ENCODE data around the gene CAMKK1. TPM values are rescaled to one million over a fixed set of nuclear protein-coding genes. Genes with fewer than 3 reads are reported as not detected.

The CAMKK1 gene
- total RNA-seq, 1 experiment from 2014 or later, result 1.7 TPM

DNA sequence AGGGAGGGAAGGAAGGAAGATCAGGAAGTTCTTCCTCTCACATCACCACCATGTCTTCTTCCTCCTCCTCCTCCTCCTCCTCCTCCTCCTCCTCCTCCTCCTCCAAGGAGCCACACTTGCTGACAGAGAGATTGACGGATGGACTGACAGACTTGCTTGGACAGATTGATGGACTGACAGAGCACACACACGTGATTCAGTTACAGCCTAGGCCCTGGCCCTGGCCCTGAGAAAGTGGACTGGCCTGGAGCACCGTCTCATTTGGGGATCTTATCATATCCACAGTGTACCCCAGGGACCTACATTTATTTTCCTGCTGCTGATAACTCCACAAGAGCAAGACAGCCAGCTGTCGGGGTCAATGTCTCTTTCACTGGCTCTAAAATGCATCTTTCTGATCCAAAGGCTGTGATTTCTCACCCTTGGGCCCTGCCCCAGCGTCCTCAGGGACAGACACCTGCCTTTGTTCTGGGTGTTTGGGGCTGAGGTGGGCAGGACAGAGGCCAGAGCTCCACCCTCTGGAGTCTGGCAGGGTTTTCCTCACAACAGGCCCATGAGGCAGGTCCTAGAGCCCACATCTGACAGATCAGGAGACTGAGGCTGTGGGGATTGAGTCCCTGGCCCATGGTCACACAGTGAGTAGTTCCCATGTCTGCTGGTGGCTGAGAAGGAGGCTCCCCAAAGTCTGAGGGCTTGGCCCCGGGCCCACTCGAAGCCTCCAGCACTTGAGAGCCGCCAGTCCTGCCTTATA lies 25.7 kb upstream of the CAMKK1 start:
- DNase-seq (ENCODE audit: low read depth), result no peak

DNA sequence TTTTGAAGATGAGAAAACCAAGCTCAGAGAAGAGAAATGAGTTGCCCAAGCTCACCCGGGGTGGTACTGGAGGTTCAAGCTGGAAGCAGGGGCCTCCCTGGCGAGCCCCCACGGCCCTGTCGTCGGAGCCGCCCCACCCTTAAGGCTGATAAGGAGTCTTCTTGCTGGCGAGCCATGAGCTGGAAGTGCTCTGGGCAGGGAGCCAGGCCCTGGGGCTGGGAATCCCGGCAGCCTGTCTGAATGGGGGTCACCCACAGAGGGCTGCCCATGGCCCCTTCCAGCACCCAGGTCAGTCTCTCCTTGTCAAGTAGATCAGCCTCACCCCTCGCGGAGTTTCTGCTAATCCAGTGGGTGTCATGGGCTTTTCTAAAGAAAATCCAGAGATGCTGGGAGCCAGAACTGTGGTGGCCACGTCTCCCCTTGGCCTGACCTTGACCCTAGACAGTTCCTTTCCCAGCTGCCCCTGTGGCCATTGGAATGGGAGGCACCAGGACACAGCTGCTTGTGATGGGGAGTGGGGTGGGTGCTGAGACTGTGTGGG lies 24.6 kb upstream of the CAMKK1 start:
- no peak for DNase-seq (ENCODE audit: low read depth)

DNA sequence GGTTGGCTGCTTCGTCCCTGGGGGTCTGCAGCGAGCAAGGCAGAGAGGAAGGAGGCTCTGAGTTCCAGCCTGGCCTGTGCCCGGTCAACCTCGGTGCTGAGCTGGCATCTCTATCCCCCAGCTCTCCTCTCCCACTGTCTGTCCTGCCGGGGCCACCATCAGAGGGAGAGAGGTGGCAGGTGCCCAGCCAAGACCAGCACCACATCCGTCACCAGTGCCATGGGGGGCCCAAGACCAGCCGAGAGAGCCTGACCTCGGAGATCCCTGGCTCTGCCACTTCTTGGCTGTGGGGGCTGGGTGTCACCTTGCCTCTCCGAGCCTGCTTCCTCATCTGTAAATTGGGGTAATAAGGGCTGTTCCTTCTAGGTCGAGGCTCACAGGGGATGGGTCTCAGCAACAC lies 24.0 kb upstream of the CAMKK1 start:
- DNase-seq (ENCODE audit: low read depth), result no peak

DNA sequence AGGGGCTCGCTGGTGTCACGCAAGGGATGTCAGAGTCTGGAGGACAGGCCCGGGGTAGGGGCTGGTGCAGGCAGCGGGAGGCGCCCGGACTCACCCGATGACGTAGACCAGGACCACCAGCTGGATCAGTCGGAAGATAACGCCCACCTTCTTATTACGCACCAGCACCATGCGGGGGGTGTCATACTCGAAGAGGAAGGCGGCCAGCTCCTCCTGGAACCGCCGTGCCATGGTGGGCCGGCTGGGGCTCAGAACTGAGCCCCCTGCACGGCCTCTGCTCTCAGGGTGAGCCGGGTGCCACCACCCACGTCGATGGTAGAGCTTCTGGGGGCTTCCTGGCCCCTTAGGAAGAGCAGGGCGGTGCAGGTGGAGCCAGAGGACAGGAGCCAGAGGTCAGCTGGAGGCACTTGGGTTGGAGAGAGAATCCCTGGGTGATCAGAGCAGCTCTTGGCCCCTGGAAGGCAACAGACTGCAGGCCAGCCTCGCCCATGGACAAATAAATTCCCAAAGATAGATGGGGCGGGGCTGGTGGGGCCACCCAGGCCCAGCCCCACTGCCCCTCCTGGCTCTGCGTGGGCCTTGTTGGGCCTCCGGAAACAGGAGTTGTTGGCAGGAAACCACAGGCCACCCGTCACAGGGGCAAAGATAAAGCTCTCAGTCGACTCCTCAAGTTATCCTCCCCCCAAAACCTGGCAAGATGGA lies 23.3 kb upstream of the CAMKK1 start, which contains the start of gene P2RX1:
TSS of gene P2RX1 (minus strand) at position 471 of the 702 bp plus-strand sequence. CDS start at position 231, 240 bp downstream.
- no peak for DNase-seq (ENCODE audit: low read depth)

DNA sequence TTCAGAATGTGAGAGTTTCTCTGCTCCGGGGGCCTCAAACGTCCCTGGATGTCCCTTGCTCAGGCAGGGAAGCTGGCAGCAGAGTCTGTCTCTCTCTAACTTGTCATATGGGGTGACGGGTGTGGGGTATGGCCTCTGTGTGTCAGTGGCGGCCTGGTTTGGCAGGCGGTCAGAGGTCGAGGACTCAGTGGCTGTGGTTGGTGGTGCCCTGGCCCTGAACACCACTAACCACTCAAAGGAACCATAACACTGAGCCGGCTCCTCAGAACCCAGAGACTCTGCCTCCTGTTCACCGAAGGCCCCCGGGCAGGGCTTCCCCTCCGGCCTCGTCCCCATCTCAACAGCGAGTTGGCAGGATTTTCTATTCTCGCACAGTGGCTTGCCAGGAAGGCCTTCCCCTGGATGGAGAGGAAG lies 22.7 kb upstream of the CAMKK1 start:
- no peak for DNase-seq (ENCODE audit: low read depth)

DNA sequence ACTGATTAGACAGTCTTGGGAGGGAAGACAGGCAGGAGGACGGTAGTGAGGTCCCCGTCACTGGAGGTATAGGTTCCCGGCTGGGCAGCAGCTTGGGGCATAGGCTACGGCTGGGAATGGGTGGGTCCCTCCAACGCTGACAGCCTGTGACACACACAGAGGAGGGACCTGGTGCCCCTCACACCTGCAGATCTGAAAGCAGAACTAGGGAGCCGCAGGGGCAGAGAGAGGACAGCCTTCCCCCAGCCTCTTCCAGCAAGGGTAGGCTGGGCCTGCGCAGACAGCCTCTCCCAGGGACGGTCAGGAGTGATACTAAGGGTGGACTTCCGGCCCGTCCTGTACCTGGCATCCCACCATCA lies 21.4 kb upstream of the CAMKK1 start:
- no peak for DNase-seq (ENCODE audit: low read depth)

DNA sequence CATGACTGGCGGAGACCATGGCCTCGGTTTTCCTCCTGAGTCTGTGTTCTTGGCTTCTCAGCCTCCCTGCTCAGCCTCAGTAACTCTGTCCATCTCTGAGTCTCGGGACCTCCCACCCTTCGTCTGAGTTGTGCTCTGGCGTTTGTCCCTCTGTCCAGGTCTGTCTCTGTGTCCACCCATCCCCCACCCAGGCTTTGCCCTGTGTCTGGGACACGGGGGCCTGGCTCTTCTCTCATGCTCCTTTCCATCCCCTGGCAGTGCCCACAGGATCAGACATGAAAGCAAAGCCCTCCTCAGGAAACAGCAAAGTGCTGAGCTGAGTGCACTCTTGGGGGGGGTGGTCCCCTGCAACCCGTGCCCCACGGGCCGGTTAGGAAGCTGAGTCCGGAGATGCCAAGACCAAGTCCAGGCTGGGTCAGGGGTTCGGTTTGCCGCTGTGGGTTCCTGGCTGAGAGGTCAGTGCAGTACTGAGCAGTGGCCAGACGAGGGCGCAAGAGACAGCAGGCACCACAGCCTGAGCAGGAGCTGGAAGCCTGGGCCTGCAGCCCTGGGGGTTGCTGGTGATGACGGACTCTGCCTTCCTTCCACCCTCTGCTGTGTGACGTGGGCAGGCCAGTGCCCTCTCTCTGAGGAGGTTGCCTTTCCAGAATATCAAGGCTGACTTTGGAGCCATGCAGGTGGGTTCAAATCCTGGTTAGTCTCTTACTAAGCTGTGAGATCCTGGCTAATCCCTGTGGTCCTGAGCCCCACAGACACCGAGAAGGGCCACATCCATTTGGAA lies 20.9 kb upstream of the CAMKK1 start:
- peak; percentile 60 for DNase-seq (ENCODE audit: low read depth)

DNA sequence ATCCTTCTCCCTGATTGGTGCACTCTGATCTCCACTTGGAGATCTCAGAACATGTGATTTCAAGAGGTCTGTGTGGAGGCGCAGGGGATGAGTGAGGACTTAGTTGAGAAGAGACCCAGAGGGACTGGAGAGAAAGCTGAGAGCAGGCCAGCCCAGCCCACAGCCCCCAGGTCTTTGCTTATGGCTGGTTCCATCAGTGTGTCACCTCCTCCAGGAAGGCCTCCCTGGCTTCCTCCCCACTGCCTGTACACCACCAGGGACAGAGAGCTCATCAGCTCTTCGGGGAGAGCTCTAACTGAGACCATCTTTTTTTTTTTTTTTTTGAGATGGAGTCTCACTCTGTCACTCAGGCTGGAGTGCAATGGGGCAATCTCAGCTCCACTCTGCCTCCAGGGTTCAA lies 20.0 kb upstream of the CAMKK1 start:
- DNase-seq (ENCODE audit: low read depth), result no peak

DNA sequence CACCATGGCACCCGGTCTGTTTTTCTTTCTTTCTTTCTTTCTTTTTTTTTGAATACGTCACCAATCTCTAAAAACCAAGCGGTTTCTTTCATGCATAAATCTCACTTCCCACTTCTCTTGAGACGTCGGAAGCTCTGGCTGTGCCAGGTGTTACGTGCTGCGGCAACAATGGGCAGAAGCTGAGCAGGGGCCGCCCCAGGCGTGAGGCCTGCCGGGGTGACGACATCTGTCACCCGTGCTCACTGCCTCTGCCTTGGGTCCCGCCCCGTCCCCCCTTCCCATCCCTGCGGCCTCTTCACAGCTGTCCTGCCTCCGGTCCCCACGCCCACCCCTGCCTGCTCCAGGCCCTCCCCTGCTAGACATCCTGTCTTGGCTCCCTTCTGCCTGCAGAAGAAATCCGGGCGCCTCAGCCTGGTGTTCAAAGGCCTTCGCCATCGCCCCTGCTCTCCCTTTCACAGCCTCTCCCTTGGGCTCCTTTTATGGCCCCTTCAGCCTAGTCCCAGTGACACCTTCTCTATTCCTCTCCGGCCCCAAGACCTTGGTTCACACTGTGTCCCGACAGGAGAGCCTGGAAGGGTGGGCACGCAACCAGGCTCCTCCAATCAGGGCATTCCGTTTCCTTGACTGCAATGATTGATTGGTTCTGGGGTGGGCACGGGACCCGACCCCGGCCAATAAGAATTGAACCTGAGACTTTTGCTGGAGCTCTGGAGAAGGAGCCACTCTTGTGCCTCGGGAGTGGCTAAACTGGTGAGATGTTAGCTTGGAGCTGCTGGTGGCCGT lies 18.6 kb upstream of the CAMKK1 start:
- no peak for DNase-seq (ENCODE audit: low read depth)

DNA sequence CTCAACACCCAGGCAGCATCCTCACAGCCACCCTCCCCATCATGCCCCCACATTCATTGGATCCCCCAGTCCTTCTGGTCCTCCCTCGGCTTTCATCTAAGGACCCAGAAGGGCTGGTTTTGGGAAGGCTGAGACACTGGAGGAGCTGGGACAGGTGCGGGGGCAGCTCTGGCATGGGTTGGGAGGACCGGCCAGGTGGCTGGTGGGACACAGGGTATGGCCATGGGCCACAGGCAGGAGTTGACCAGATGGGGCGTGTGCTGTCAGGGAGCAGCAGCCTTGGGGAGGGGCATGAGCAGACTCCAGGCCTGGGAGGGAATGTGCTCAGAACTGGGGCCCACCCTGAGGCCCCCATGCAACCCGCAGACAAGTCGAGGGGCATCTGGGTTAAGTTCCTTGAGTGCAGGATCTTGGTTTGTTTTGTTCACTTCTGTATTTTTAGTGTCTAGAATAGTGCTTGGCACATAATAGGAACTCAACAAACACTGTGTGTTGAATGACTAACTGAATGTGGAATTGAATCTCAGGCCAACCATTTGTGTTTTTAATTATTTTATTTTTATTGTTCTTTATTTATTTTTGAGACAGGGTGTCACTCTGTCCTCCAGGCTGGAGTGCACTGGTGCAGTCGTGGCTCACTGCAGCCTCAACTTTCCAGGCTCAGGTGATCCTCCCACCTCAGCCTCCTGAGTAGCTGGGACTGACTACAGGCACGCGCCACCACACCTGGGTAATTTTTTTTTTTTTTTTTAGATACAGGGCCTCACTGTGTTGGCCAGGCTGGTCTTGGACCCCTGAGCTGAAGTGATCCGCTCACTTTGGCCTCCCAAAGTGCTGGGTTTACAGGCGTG lies 17.8 kb upstream of the CAMKK1 start:
- DNase-seq (ENCODE audit: low read depth), result no peak

DNA sequence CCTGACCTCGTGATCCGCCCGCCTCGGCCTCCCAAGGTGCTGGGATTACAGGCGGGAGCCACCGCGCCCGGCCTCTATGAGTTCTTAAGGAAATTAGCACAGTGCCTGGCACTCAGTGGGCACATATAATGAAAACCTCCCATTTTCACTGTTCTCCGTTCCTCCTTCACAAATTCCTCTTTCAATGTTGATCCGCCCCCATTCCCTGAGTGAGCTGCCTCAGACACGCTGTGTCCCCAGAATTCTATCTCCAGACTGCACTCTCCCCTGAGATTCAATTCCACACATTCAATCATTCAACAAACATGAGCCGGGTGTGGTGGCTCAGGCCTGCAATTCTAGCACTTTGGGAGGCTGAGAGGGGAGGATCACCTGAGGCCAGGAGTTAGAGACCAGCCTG lies 16.4 kb upstream of the CAMKK1 start:
- no peak for DNase-seq (ENCODE audit: low read depth)

DNA sequence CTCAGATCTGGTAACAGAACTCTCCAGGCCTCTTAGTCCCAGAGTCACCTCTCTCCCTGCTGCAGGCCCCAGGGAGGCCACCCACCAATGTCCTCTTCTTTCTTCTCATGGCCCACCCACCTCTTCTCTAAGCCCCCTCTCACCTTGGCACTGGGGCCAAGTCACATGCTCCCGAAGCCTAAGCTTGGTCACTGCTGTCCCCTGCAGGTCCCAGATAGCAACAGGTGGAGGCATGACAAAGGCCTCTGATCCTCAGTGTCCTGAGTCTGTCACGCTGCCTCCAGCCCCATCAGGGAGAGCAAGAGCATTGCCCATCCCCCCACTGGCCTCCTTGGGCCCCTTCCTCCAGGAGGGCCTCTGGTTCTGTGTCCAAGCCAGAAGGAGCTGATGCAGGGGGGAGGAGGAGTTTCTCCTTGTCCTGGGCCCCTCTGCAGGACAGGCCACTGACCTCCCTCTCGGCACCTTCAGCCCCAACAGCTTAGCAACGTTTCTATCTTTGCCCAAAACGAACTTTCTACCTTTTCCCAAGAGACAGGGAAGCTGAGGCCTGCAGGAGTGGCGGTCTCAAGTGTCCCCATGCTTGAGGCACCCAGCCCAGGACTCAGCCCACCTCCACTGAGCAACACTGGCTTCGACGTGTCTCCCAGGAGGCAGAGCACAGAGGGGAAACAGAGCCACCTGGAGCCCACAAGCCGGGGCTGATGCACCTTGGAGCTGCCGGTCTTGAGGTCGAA lies 14.8 kb upstream of the CAMKK1 start:
- no peak for DNase-seq (ENCODE audit: low read depth)

DNA sequence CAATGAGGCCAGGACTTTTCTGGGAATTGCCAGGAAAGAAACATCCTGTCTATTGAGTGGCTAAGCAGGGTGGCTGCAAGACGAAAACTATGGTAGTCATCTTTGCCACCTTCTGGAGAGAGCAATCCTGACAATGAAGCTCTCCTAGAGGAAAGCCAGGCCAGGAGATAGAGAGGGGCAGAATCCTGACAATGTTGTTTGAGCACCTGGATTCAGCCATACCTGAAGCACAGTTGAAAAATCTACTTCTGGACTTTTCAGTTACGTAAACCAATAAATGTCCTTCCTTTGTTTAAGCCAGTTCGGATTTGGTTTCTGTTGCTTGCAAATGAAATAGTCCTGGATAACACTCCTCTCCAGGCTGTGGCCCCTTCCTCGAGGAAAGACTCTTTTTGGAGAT lies 14.0 kb upstream of the CAMKK1 start:
- DNase-seq (ENCODE audit: low read depth), result no peak

DNA sequence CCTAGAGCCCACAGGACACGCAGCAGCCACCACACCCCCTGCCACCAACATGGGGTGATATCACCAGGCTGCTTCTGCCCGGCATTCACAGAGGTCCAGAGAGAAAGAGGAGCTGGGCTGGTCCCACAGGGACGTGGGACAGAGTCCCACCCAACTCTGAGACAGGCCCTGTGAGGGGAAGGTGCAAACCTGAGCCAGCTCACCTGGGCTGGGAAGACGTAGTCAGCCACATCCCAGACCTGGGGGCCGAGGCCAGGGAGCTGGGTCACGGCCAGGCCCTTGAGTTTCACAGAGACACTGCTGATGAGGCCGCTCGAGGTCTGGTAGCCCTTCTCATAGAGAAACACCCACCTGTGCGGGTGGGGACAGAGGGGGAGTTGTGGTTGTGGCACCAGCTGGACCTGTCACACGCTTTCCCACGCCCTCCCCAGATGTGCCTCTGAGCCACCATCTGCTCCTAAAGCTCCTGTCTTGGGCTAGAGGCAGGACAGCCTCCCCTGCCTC lies 12.2 kb upstream of the CAMKK1 start:
- DNase-seq (ENCODE audit: low read depth), result no peak

DNA sequence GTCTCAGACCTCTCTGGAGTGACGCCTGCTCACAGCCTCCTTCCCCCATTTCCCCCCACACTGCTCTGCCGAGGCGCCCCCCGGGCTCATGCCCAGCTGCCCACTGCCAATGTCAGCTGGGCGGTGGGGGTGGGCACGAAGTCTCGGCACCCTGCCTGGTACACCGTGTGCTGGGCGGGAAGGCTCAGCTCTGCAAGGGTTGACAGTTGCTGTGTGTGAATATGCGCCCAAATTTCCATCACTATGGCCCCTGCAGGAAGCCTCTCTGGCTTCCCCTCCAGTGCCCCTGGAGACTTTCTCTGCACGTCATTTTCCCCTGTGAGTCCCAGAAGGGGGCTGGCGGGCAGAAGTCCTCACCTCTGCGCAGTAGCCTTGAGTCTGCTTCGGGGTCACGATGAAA lies 11.6 kb upstream of the CAMKK1 start:
- no peak for DNase-seq (ENCODE audit: low read depth)

DNA sequence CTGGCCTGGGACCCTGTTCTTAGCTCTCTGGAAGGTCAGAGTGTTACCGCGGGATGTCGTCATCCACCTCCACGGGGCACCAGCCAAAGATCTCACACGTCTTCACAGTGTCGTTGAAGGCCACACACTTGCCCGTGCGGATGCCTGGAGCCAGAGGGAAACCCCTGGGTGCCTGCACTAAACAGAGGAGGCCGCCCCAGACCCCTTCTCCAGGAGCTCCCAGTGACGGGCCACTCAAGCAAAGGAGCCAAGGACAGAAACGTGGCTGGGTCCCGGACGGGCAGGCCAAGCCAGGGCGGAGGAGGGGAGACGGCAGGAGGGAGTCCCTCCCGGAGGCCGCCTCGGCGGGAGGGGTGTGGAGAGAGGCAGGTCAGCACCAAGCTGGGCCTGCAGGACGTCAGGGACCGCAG lies 11.0 kb upstream of the CAMKK1 start:
- no peak for DNase-seq (ENCODE audit: low read depth)

DNA sequence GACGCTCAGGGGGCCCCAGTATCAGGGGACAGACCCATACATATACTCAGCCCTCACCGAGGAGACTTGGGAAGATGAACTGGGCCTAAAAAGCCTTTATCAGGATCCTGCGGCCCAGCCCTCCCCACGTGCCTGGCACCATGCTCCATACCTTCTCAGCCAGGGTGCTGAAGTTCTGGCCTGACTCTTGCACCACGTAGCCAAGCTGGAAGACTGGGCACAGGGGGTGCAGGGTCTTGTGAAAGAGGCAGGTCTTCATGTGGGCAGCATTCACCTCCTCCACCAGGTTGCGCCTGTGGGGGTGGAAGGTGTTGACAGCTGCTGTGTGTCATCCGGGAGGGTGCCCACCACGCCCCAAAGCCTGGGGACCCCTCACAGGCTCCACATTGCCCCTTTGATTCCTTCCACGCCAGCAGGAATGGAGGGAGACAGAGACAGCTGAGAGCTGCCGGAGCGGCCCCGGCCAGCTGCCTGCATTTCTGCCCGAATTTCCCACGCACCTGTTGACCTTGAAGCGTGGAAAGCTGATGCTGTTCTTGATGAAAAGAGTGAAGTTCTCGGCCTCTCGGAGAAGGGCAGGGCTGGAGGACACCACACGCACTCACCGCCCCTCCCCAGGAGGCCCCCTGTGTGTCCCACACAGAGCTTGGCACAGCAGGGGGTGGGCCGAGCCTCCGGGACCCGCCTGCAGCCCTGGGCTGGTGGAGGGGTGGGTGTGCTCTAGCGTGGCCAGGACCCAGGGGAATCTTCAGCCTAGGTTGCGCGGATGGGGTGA lies 10.4 kb upstream of the CAMKK1 start:
- no peak for DNase-seq (ENCODE audit: low read depth)

DNA sequence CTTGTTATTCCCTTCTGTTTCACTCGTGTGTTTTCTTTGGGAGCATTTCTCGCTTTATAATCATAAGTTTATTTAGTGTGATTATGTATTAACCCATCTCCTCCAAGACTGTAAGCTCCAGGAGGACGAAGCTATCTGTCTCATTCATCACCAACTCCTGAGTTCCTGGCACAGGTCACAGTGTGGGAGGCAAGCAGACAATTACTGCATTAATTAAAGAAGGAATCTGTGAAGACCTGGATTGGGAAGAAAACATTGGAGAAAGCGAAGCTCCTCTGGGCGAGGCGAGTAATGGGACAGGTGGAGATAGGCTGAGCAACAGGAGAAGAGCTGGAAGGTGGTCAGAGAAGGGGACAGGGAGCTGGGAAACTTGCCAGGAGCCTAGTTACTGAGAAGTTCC lies 7.8 kb upstream of the CAMKK1 start:
- no peak for DNase-seq (ENCODE audit: low read depth)

DNA sequence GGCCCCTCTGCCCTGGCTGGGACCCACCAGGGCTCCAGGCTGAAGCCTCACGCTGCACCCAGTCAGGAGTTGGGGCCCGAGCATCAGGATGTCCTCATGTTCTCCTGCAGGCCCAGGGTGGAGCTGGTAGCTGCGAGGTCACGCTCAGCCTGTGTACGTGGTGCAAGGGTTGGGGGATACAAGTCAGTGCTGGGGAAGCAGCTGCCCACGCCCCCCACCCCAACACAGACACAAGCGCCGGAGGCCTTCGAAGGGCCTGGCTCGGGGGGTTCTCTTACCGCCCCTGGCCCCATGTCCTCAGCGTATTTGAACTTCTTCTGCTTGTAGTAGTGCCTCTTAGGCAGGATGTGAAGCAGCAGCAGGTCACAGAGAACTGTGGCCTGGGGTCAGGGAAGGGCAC lies 4.9 kb upstream of the CAMKK1 start:
- DNase-seq (ENCODE audit: low read depth), result no peak
